HG03354 (cell line): ENCODE measurements around the gene TMEM245.

Source experiments
- ATAC-seq: cut with Tn5 transposase; IDR thresholded peaks from one replicate; pipeline ENCODE4 v1.9.1; 2021; ENCODE audit warnings: mild to moderate bottlenecking; ENCODE audit not compliant: unreplicated experiment, poor library complexity, severe bottlenecking

Gene TMEM245

GRCh38 chr9:109108318-109108717 is 11.4 kb downstream of the TMEM245 start:
- no peak for ATAC-seq

DNA sequence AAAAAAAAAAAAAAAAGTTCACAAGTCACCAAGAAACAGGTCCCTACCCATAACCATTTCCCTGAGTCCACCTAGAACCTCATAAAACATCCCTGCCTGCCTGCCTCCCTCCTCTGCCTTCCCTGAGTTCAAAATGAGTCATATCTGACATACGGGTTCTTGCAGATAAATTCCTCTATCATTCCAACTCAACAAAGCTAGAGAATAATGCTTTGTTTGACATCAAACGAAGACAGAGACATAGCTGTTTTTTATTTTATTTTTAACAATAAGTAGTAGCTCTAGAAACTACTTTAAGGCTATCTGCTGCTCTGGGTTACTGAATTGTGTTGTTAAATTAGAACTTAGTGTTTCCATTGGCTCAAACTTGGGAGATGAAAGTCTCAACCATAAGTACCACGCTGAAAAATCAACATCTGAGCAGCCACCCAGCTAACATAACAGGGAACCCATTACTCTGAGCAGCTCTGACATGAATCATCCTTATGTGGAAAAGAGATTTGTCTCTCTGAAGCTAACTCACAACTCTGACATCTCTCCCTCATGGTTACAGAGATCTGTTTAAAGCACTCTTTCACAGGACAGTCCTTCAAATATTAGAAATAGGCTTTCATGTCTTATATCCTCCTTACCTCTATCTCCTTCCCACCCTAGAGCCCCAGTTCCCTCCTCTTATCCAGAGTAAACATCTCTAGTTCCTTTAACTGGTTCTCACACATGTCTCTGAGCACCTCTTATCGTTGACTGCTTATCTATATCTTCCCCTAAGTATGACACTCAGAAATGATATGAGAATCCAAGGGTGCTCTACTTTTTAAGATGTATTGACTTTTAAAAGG is 12.1 kb downstream of the TMEM245 start:
- no peak for ATAC-seq

DNA sequence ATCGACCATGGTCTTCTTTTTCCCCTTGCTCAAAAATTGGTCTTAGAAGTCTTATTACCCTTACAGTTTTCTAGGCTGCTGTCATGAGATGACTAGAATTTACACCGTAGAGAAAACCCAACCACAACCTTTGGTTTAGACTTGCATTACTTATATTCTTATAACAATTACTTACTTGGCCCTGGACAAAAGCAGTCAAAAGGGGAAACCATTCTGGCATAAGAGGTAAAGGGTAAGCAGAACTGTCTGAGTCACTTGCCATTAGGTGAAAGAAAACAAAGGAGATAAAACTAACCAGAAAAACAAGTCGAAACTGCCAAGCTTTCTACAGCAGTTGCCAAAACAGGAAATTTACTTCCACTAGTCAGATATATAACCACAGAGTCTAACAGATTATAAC is 17.9 kb downstream of the TMEM245 start:
- ATAC-seq = peak; percentile 71

DNA sequence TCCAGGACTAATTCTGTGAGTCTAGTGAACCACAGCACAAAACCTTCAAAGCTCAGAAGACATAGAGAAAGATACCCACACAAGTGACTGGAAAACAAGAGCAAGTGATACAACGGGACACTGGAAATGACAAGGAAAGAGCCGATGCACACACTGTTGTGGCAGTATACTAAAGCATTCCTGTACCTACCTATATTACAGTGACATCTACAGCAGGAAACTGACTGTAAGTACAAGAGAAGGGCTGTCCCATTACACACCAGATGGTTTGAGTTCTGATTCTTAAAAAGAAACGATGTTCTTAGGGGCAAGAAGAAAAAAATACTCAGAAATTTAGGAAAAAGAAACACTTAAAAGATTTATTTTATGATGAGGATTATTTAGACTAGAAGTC is 18.5 kb downstream of the TMEM245 start:
- ATAC-seq = no peak

DNA sequence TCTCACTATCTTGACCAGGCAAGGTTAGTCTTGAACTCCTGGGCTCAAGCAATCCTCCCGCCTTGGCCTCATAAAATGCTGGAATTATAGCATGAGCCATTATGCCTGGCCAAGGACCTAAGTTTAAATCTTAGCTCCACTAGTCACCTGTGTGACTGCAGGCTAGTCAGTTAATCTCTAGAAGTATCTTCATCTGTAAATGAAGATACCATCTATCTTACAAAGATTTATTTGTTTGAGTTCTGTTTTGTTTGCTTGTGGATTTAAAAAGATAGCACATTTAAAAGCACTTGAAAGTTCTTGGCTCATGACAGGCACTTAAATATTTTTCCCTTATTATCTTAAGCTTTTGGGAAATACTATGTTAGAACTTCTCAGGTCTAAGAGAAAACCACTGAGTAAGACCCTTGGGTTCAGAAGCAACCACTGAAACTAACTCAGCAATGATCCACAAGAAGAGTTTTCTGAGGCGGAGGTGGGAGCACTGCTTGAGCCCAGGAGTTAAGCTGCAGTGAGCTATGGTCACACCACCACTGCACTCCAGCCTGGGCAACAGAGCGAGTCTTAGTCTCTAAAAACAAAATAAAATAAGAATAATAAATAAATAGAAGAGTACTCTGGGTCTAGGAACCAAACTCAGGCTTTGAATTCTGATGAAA is 19.1 kb downstream of the TMEM245 start:
- no peak for ATAC-seq

DNA sequence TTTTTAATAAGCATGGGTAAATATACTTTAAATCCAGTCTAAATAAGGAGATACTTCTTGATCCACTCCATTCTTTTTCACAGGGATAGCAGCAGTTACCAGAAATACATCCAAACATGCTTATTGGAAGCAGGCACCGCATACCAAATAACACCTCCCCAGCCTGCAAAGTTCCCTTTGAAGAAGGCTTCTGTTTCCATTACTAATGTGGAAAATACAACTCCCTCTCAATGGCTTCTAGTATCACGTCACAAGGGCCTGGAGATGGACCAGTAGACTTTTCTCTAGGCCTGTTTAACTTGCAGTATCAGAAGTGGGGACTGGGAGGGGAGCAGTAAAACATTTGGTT is 20.8 kb downstream of the TMEM245 start:
- no peak for ATAC-seq

DNA sequence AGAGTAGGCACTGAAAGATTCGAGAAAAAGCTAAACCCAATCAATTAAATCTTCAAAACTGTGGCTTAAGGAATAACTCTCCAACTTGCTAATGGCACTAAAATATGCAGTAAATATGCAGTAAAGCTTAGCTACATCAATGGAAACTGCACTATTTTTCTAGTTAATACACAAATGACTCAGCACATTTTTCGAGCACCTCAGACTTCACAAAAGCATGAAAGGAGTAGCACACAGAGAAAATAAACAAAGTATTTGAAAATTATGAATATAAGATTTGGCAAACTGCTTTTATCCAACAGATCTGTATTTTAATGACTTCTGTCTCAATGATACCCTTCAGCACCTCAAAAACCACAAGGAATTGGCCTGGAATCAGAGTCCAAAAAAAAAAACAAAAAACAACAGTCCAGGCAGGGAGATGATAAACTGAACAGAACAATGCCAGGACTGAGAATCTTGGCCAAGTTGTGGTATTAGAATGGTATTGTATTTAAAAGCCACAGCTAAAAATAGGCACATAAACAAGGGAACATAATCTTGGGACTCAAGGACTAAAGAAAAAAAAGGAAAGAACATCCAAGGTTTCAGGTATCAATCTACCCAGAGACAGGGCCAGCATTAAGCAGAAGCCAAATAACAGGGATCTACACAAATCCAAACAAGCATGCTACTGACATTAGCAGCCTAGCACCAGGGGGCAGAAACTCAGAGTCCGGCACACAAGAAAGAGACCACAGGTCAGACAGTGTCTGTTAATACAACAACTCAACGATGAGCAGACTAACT is 21.4 kb downstream of the TMEM245 start:
- no peak for ATAC-seq

- ATAC-seq = no peak
Observed at GRCh38 chr9:109097146-109097545, 22.6 kb downstream of the TMEM245 start.

DNA sequence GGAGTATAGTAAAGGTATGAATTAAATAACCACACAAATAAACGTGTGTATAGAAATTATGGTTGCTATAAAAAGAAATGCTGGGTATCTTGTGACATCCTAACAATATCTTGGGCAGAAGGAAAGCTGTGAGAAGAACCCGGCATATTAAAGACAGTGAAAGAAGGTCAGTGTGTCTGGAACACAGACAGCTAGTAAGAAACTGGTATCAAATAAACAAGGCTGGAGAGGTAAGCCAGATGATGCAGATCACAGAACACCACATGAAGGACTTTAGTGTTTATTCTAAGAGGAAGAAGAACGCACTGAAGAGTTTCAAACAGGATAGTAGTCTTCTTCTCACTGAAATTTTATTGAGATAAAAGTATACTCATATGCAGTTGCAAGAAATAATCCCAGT is 24.4 kb downstream of the TMEM245 start:
- ATAC-seq = no peak

DNA sequence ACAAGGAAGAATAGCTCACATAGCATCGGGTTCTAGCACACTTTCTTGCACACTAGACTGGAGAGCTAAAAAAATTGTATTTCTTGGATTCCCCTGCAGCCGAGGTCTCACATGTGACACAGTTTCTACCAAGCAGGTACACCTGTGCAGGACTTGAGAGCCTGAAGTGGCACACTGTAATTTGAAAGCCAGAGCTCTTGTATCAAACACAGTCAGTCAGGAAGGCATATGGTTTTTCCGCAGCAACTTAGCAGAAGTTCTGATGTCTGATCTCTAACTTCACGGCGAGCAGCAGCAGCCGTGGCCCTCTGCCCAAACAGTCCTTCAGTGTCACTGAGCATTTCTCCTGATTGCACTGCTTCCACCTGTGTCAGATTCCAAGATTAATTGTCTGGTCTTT is 25.5 kb downstream of the TMEM245 start:
- ATAC-seq = no peak

DNA sequence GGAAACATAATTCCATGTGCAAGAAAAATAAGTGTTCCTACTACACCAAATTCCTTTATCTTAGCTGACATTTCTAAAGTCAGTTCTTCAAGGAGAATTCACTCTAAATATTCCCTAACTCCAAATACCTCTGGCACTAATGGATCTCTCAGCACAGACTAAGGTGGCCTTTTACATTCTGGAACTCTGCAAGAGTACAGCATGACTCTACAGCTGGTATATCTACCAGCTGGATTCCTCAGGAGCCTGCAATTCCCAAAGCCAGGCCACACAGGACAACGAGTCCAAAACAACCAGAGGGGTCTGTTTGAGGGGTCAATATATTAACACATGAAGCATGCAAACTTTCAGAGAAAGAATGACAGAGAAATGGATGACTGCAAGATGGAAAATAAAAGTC is 27.2 kb downstream of the TMEM245 start:
- no peak for ATAC-seq

- no peak for ATAC-seq
Observed at GRCh38 chr9:109092051-109092580, 27.6 kb downstream of the TMEM245 start.

DNA sequence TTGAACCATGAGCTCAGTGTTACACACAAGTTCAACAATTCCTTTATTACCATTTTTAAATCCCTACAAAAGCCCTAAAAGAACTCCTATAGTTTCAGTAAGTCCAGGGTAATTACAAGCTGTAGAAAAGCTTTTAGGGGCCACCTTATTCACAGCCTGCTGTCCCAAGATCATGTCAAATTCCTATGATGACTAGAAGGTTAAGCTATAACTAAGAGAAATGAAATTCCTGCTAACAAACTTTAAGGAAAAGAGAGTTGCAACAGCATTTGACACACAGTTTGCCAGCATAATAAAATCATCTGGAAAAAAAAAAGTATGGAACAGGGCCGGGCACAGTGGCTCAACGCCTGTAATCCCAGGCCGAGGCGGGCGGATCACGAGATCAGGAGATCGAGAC is 31.5 kb downstream of the TMEM245 start:
- ATAC-seq = no peak

- no peak for ATAC-seq
Observed at GRCh38 chr9:109087795-109088194, 32.0 kb downstream of the TMEM245 start.

DNA sequence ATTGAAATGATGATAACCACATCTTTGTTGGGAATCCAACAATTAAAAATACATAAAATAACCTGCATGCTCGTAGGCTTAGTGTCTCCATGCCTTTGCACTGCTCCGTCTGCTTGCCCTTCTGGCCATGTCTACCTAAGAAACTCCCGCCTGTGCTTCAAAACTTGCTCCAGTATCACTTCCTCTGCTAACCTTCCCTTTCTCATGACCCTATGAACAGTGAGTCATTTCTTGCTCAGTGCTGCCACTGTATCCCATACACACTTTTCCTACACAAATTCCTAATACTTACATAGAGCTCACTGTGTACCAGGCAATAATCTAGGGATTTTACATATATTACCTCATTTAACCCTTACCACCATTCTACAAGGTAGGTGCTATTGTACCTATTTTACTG is 33.5 kb downstream of the TMEM245 start:
- ATAC-seq = no peak

- ATAC-seq = no peak
Observed at GRCh38 chr9:109085510-109085909, 34.2 kb downstream of the TMEM245 start.

- ATAC-seq = no peak
Observed at GRCh38 chr9:109083813-109084405, 35.8 kb downstream of the TMEM245 start.

DNA sequence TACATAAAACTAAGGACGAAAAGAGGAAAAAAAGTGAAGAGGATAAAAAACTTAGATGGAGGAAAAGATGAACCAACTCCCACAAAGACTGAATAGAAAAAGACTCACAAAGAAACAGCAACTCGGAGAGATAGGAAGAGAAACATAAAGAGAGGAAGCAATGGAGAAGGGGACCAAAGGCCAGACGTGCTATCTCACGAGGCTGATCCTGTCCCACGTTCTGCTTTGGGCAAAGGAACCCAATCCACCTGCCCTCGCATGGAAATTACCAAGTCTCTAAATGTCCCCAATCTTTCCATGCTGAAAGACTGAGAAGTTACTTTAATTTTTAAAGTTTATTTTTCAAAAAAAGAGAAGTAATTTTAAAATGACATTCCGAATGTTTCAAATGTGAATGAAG is 36.6 kb downstream of the TMEM245 start:
- no peak for ATAC-seq

GRCh38 chr9:109082091-109082620 is 37.6 kb downstream of the TMEM245 start:
- no peak for ATAC-seq
